RWPE2 (cell line): ENCODE results near the gene PCDHA10.
A peak's percentile ranks its signal among the peaks of the same experiment; 100 is the strongest.
"Not testable (repeated sequence)": the region's sequence is repeated elsewhere in the genome, so short reads cannot be mapped to it uniquely, and the experiment has no call there.

Source experiments
- ATAC-seq: fragments of 200-7000 bp; cut with Tn5 transposase; 3 replicates; pipeline ENCODE4 v1.9.1; 2021; ENCODE audit warnings: low read depth
- DNase-seq: peaks from one replicate; pipeline ENCODE4 v3.0.0-alpha.2; 2020; ENCODE audit warnings: low spot score
- H3K27ac ChIP-seq: fragments of 450-650 bp; 2 replicates; pipeline ENCODE4 v1.5.1; 2017; ENCODE audit warnings: mild to moderate bottlenecking; ENCODE audit not compliant: poor library complexity, severe bottlenecking
- H3K27me3 ChIP-seq: fragments of 250-450 bp; sonication (Bioruptor Pico); 2 replicates; pipeline ENCODE4 v1.5.1; 2021; ENCODE audit warnings: mild to moderate bottlenecking, moderate library complexity; ENCODE audit not compliant: insufficient read depth, poor library complexity, severe bottlenecking
- H3K36me3 ChIP-seq: fragments of 250-450 bp; sonication (Bioruptor Pico); 2 replicates; pipeline ENCODE4 v1.5.1; 2020; ENCODE audit warnings: low read depth, mild to moderate bottlenecking, moderate library complexity
- H3K4me1 ChIP-seq: fragments of 250-450 bp; sonication (Bioruptor Pico); 2 replicates; pipeline ENCODE4 v1.5.1; 2021; ENCODE audit warnings: mild to moderate bottlenecking, moderate library complexity; ENCODE audit not compliant: insufficient read depth, poor library complexity, severe bottlenecking
- H3K4me3 ChIP-seq: fragments of 250-450 bp; sonication (Bioruptor Pico); 2 replicates; pipeline ENCODE4 v1.5.1; 2021; ENCODE audit warnings: mild to moderate bottlenecking, moderate library complexity; ENCODE audit not compliant: severe bottlenecking
- H3K9me3 ChIP-seq: fragments of 250-450 bp; sonication (Bioruptor Pico); 2 replicates; pipeline ENCODE4 v1.5.1; 2021; ENCODE audit warnings: mild to moderate bottlenecking, moderate library complexity; ENCODE audit not compliant: severe bottlenecking
- TF ChIP-seq, protein P1 (sequence below): fragments of 450-650 bp; IDR thresholded peaks from one replicate; pipeline ENCODE4 v1.5.1; 2017; ENCODE audit warnings: mild to moderate bottlenecking, moderate library complexity; ENCODE audit not compliant: poor library complexity, severe bottlenecking

The PCDHA10 gene

DNA sequence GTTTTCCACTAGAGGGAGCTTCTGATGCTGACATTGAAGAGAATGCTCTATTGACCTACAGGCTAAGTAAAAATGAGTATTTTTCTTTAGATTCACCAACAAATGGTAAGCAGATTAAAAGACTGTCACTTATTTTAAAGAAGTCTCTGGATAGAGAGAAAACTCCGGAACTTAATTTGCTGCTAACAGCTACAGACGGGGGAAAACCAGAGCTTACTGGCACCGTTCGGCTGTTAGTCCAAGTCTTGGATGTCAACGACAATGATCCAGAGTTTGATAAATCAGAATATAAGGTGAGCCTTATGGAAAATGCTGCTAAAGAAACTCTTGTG, 13.8 kb downstream of the PCDHA10 start:
- Histone ChIP-seq H3K27me3 (peaks cover 72% of the 10 kb centered on the region), H3K4me3 (peak overlapping the region; percentile 23), H3K4me1 (no peaks in the 10 kb centered on the region), H3K27ac (no peak overlapping the region), H3K9me3 (no peaks in the 10 kb centered on the region), H3K36me3 (no peaks in the 10 kb centered on the region)
- TF ChIP-seq, protein P1, sequence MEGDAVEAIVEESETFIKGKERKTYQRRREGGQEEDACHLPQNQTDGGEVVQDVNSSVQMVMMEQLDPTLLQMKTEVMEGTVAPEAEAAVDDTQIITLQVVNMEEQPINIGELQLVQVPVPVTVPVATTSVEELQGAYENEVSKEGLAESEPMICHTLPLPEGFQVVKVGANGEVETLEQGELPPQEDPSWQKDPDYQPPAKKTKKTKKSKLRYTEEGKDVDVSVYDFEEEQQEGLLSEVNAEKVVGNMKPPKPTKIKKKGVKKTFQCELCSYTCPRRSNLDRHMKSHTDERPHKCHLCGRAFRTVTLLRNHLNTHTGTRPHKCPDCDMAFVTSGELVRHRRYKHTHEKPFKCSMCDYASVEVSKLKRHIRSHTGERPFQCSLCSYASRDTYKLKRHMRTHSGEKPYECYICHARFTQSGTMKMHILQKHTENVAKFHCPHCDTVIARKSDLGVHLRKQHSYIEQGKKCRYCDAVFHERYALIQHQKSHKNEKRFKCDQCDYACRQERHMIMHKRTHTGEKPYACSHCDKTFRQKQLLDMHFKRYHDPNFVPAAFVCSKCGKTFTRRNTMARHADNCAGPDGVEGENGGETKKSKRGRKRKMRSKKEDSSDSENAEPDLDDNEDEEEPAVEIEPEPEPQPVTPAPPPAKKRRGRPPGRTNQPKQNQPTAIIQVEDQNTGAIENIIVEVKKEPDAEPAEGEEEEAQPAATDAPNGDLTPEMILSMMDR = no peak
- DNase-seq (no peak), ATAC-seq (0 out of 3 replicates have a peak, but pooled peaks have one; percentile 48)

DNA sequence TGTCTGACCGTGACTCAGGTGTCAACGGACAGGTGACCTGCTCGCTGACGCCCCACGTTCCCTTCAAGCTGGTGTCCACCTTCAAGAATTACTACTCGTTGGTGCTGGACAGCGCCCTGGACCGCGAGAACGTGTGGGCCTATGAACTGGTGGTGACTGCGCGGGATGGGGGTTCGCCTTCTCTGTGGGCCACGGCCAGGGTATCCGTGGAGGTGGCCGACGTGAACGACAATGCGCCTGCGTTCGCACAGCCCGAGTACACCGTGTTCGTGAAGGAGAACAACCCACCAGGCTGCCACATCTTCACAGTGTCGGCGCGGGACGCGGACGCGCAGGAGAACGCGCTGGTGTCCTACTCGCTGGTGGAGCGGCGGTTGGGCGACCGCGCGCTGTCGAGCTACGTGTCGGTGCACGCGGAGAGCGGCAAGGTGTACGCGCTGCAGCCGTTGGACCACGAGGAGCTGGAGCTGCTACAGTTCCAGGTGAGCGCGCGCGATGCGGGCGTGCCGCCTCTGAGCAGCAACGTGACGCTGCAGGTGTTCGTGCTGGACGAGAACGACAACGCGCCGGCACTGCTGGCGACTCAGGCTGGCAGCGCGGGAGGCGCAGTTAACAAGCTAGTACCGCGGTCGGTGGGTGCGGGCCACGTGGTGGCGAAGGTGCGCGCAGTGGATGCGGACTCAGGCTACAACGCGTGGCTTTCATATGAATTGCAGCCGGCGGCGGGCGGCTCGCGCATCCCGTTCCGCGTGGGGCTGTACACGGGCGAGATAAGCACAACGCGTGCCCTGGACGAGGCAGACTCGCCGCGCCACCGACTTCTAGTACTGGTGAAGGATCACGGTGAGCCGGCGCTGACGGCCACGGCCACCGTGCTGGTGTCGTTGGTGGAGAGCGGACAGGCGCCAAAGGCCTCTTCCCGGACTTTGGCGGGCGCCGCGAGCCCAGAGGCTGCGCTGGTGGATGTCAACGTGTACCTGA, 14.8 kb downstream of the PCDHA10 start:
- DNase-seq (peak; percentile 59), ATAC-seq (no peak)
- TF ChIP-seq, protein P1 = no peak
- Histone ChIP-seq H3K36me3 (no peaks in the 10 kb centered on the region), H3K4me1 (no peaks in the 10 kb centered on the region), H3K4me3 (no peak overlapping the region), H3K9me3 (no peaks in the 10 kb centered on the region), H3K27ac (no peak overlapping the region), H3K27me3 (peaks cover 69% of the 10 kb centered on the region)

DNA sequence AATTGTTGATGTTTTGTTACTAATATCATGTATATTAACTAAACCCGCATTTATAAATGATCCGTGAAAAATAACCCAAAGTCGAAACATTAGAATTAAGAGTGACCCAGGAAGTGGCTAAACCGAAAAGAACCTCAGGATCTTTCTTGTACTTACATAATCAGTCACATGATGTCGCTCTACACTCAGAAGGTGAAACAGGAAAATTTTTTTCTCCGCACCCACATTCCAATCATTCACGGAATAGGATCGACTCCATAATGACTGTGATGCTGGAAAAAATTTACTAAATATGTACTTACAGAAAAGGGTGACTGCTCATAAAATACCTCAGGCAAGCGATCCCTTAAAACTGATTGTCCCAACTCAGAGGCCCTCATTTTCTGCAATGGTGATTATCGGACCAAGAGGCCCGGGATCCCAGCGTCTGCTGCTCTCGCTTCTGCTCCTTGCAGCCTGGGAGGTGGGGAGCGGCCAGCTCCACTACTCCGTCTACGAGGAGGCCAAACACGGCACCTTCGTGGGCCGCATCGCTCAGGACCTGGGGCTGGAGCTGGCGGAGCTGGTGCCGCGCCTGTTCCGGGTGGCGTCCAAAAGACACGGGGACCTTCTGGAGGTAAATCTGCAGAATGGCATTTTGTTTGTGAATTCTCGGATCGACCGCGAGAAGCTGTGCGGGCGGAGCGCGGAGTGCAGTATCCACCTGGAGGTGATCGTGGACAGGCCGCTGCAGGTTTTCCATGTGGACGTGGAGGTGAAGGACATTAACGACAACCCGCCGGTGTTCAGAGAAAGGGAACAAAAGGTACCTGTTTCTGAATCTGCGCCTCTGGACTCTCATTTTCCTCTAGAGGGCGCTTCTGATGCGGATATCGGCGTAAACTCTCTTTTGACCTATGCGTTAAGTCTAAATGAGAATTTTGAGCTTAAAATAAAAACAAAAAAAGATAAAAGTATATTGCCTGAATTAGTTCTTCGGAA, 19.7 kb downstream of the PCDHA10 start, which contains the start of gene PCDHA12:
PCDHA12 (plus strand) TSS at position 224 of the 981 bp plus-strand sequence; CDS start at position 389, 165 bp downstream.
- DNase-seq (peak; percentile 54), ATAC-seq (peak; percentile 80)
- Histone ChIP-seq H3K27ac (peak within 1 kb of the TSS; percentile 3), H3K36me3 (no peaks in the 10 kb centered on the region), H3K9me3 (peaks cover 2% of the 10 kb centered on the region), H3K4me1 (no peaks in the 10 kb centered on the region), H3K4me3 (peak within 1 kb of the TSS; percentile 32), H3K27me3 (peaks cover 45% of the 10 kb centered on the region)
- TF ChIP-seq, protein P1 = peak; percentile 82

DNA sequence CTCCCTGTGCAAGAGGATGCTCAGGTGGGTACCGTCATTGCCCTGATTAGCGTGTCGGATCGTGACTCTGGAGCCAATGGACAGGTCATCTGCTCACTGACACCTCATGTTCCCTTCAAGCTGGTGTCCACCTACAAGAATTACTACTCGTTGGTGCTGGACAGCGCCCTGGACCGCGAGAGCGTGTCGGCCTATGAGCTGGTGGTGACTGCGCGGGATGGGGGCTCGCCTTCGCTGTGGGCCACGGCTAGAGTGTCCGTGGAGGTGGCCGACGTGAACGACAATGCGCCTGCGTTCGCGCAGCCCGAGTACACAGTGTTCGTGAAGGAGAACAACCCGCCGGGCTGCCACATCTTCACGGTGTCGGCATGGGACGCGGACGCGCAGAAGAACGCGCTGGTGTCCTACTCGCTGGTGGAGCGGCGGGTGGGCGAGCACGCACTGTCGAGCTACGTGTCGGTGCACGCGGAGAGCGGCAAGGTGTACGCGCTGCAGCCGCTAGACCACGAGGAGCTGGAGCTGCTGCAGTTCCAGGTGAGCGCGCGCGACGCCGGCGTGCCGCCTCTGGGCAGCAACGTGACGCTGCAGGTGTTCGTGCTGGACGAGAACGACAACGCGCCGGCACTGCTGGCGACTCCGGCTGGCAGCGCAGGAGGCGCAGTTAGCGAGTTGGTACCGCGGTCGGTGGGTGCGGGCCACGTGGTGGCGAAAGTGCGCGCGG, 21.0 kb downstream of the PCDHA10 start:
- peak; percentile 55 for DNase-seq
- not testable (repeated sequence) for H3K4me1 ChIP-seq, H3K36me3 ChIP-seq, H3K9me3 ChIP-seq, H3K4me3 ChIP-seq, H3K27ac ChIP-seq, ATAC-seq
- H3K27me3 ChIP-seq = peaks cover 40% of the 10 kb centered on the region

DNA sequence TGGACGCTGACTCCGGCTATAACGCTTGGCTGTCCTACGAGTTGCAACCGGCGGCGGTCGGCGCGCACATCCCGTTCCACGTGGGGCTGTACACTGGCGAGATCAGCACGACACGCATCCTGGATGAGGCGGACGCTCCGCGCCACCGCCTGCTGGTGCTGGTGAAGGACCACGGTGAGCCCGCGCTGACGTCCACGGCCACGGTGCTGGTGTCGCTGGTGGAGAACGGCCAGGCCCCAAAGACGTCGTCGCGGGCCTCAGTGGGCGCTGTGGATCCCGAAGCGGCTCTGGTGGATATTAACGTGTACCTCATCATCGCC, 21.5 kb downstream of the PCDHA10 start:
- TF ChIP-seq, protein P1 = no peak
- H3K4me3 ChIP-seq = no peak overlapping the region
- no peak overlapping the region for H3K27ac ChIP-seq
- H3K4me1 ChIP-seq = no peaks in the 10 kb centered on the region
- H3K9me3 ChIP-seq = peaks cover 2% of the 10 kb centered on the region
- DNase-seq = peak; percentile 66
- no peaks in the 10 kb centered on the region for H3K36me3 ChIP-seq
- no peak for ATAC-seq
- peaks cover 35% of the 10 kb centered on the region for H3K27me3 ChIP-seq
